ENCODE data around the gene FGD6. TPM values are rescaled to one million over a fixed set of nuclear protein-coding genes. Genes with fewer than 3 reads are reported as not detected.
A peak's percentile ranks its signal among the peaks of the same experiment; 100 is the strongest.

The FGD6 gene
- total RNA-seq, 1 donor from 2014 or later, result 42.1 TPM

- peaks cover 9% of the 10 kb centered on the region for H3K36me3 Mint-ChIP-seq (ENCODE audit: unreplicated experiment)
- TF ChIP-seq CTCF (IDR thresholded peaks at IDR 0.05; ENCODE audit: partially characterized antibody, unreplicated experiment), result no peak
- peaks cover 37% of the 10 kb centered on the region for H3K4me1 Mint-ChIP-seq (ENCODE audit: low read depth, unreplicated experiment)
- H3K4me3 Mint-ChIP-seq (ENCODE audit: unreplicated experiment), result no peak overlapping the region
- DNase-seq, result no peak
- peaks cover 7% of the 10 kb centered on the region for H3K9me3 Mint-ChIP-seq (ENCODE audit: unreplicated experiment)
- H3K27ac Mint-ChIP-seq (ENCODE audit: unreplicated experiment), result no peak overlapping the region
- H3K27me3 Mint-ChIP-seq (ENCODE audit: unreplicated experiment), result peaks cover 5% of the 10 kb centered on the region
These were observed 12.1 kb downstream of the FGD6 start for GRCh38 chr12:95205016-95205624.

- H3K27me3 Mint-ChIP-seq (ENCODE audit: unreplicated experiment), result peaks cover 5% of the 10 kb centered on the region
- peak overlapping the region; percentile 37 for H3K27ac Mint-ChIP-seq (ENCODE audit: unreplicated experiment)
- peaks cover 7% of the 10 kb centered on the region for H3K9me3 Mint-ChIP-seq (ENCODE audit: unreplicated experiment)
- H3K36me3 Mint-ChIP-seq (ENCODE audit: unreplicated experiment), result peaks cover 9% of the 10 kb centered on the region
- DNase-seq, result no peak
- peak overlapping the region; percentile 30 for H3K4me3 Mint-ChIP-seq (ENCODE audit: unreplicated experiment)
- TF ChIP-seq CTCF (IDR thresholded peaks at IDR 0.05; ENCODE audit: partially characterized antibody, unreplicated experiment), result no peak
- H3K4me1 Mint-ChIP-seq (ENCODE audit: low read depth, unreplicated experiment), result peaks cover 34% of the 10 kb centered on the region
These were observed 13.0 kb downstream of the FGD6 start for GRCh38 chr12:95204141-95204866.

DNA sequence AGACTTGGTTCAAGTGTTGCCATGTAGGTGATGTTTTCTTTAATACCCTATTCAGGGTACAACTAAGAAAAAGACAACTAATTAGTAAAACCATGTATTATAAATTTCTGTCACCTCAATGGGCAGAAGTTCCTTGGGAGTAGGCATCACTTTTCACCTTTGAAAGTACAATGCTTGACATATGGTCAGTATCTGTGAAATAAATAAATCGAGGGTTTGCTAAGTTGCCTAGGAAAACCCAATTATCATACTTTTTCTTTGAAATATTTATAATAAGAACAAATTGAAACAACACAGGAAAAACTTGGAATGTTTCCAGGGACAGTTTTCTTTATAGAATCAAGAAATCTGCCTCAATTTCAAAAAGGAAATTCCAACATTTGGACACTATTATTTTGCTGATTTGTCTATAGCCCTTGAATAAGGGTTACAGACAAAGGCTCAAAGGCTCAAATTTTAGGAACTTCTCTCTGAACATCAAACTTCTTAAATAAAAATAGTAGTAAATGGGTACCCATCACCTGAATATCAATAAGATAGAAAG lies 13.7 kb downstream of the FGD6 start:
- TF ChIP-seq CTCF (IDR thresholded peaks at IDR 0.05; ENCODE audit: partially characterized antibody, unreplicated experiment), result no peak
- peaks cover 3% of the 10 kb centered on the region for H3K27me3 Mint-ChIP-seq (ENCODE audit: unreplicated experiment)
- H3K4me1 Mint-ChIP-seq (ENCODE audit: low read depth, unreplicated experiment), result peaks cover 26% of the 10 kb centered on the region
- no peak overlapping the region for H3K27ac Mint-ChIP-seq (ENCODE audit: unreplicated experiment)
- no peak overlapping the region for H3K4me3 Mint-ChIP-seq (ENCODE audit: unreplicated experiment)
- peaks cover 9% of the 10 kb centered on the region for H3K36me3 Mint-ChIP-seq (ENCODE audit: unreplicated experiment)
- peaks cover 4% of the 10 kb centered on the region for H3K9me3 Mint-ChIP-seq (ENCODE audit: unreplicated experiment)
- no peak for DNase-seq

- H3K36me3 Mint-ChIP-seq (ENCODE audit: unreplicated experiment), result peaks cover 9% of the 10 kb centered on the region
- peaks cover 2% of the 10 kb centered on the region for H3K27me3 Mint-ChIP-seq (ENCODE audit: unreplicated experiment)
- H3K4me3 Mint-ChIP-seq (ENCODE audit: unreplicated experiment), result no peak overlapping the region
- no peak overlapping the region for H3K27ac Mint-ChIP-seq (ENCODE audit: unreplicated experiment)
- DNase-seq, result no peak
- TF ChIP-seq CTCF (IDR thresholded peaks at IDR 0.05; ENCODE audit: partially characterized antibody, unreplicated experiment), result no peak
- peaks cover 25% of the 10 kb centered on the region for H3K4me1 Mint-ChIP-seq (ENCODE audit: low read depth, unreplicated experiment)
- H3K9me3 Mint-ChIP-seq (ENCODE audit: unreplicated experiment), result peaks cover 2% of the 10 kb centered on the region
These were observed 14.4 kb downstream of the FGD6 start for GRCh38 chr12:95202691-95203486.

Data from glutamatergic neuron (in vitro differentiated cells).